Right lobe of liver (tissue), 4 donors: ENCODE results near the gene CENPW.

Experiments
- CTCF ChIP-seq, 4 donors: fragments of 200-600 bp in 3 of 4; fragments of 450-650 bp in 1 of 4; IDR thresholded peaks; one replicate each; pipeline versions ENCODE4 v1.5.1 to v1.8.0; 2016 to 2022; ENCODE audit warnings: antibody characterized with exemption in 4 of 4, mild to moderate bottlenecking in 2 of 4
- POLR2A ChIP-seq: fragments of 450-650 bp; IDR thresholded peaks from one replicate; pipeline ENCODE4 v1.6.1; 2017; ENCODE audit warnings: antibody characterized with exemption, mild to moderate bottlenecking
- donor health status: DM: no; HTN: no; CAD: no.
- donor health status: DM: no; HTN: no; CAD: no.
- donor health status: DM: no; HTN: yes; CAD: no.

- TF ChIP-seq CTCF (IDR thresholded peaks at IDR 0.05) = no peak
- TF ChIP-seq POLR2A = no peak
Measured at GRCh38 chr6:126359936-126360537, 20.1 kb downstream of the CENPW start.
